Measurements from ENCODE around the gene TMEM72.

- TF ChIP-seq CTCF (IDR thresholded peaks at IDR 0.05) (no peak), POLR2A (IDR thresholded peaks at IDR 0.05) (no peak)
Measured at GRCh38 chr10:44968091-44968490, 57.0 kb downstream of the TMEM72 start.

All from testis (tissue), 2 donors.